NOMO-1 (cell line): Measurements from ENCODE around the gene PPP1R9A.

Experiments used
- DNase-seq, 2 experiments: peaks; one replicate each; lab custom pipeline; 2025; ENCODE audit not compliant: unreplicated experiment in 2 of 2; lab: John Stamatoyannopoulos, UW

The PPP1R9A gene

GRCh38 chr7:95026421-95027072, 119.2 kb downstream of the PPP1R9A start:
- DNase-seq: no peak

GRCh38 chr7:95027234-95027872, 120.0 kb downstream of the PPP1R9A start:
- DNase-seq: no peak

- DNase-seq: no peak
Observed at GRCh38 chr7:95028683-95029082, 121.3 kb downstream of the PPP1R9A start.

- DNase-seq: no peak
Observed at GRCh38 chr7:95035295-95035694, 127.9 kb downstream of the PPP1R9A start.

DNA sequence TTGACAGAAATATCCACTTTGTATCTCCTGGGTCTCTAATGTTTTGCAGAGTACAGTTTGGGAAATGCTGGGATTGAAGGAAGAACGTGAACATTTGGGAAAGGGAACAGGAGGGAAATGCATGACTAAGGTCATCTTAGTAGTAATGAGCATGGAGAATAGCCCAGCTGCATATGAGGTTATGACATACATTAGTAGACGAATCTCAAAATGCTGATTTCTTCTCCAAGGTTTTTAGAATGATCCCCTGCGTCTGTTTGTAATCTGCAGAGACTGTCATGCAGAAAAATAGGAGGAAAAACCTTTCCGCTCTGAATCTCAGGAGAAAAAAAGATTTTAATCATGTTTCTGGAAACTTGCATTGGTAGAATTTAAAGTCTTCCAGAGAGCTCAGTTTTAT, 133.6 kb downstream of the PPP1R9A start:
- DNase-seq: no peak

DNA sequence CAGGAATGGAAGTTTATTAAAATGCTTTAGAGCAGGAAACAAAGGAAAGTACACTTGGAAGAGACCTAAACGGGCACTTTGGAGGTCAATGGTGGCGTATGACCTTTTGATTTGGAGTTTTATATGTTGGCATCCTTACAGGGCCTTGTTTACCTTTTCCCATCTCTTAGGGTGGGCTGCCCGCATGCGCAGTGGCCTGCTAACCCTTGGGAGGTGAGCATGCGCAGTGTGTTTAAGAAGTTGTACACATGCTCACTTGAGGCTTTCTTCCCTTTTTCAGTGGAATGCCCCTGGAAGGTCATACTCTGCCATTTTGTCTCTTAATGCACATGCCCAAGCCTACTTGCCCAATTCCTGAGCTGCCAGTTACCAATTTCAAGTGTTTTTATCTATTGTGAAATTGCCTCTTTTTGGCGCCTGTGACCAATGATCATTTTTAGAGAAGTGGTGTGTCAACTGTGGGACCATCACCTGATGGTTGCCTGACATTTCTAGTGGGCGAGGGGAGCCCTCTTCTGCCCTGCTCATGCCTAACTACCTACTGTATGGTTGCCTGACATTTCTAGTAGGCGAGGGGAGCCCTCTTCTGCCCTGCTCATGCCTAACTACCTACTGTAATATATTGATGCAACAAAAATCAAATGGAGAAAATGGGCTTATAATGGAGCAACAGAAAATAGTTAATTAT, 138.0 kb downstream of the PPP1R9A start:
- peak in 1 of 2 experiments; percentile 9 for DNase-seq

DNA sequence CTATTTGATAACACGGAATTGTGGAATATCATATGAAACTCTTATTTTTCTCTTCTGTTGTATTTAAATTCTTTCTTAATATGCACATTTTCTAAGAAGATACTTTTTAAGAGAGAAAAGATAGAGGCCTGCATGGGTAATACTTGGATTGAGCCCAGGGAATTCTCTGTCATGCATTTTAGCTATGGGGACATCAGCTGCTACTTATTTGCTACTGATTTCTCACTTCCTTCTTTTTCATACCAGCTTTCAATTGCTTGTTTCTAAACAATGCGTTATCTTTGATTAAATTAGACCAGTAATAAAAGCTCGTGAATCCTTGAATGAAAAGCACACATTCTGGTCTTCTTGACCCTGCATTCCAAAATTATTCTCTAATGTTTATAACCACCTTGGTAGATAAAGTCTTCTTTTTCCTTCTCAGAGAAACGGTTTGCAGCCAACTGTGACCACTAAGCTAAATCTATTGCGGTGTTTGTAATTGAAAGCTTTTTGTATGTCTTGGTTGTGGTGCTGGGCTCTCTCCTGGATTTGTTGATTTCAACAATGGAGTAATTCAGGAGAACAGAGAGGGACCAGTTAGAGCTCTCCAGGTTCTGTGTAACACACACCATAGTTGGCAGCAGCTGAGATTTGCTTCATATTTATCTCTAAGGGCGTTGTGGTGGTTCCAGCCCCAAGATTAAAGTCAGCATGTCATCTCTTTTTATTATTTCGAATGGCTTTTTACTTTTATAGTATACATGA, 139.3 kb downstream of the PPP1R9A start:
- DNase-seq: no peak

DNA sequence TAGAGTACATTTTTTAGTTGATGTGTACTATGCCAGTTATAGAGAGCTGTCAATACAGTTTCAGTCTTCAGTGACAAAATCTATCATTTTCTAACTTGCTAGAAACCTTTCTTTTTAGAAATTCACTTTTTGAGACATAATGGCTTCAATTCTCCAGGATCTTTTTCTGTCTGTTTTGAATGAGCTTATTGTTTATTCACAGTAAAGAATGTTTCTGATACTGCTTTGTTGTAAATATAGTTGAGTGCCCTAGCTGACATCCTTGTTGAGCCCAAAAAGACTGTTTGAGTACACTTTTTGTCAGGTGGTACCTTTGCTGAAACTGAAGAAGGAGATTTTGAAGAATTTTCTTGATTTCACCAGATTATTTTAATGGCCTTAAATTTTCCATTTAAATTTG, 139.9 kb downstream of the PPP1R9A start:
- DNase-seq: no peak

DNA sequence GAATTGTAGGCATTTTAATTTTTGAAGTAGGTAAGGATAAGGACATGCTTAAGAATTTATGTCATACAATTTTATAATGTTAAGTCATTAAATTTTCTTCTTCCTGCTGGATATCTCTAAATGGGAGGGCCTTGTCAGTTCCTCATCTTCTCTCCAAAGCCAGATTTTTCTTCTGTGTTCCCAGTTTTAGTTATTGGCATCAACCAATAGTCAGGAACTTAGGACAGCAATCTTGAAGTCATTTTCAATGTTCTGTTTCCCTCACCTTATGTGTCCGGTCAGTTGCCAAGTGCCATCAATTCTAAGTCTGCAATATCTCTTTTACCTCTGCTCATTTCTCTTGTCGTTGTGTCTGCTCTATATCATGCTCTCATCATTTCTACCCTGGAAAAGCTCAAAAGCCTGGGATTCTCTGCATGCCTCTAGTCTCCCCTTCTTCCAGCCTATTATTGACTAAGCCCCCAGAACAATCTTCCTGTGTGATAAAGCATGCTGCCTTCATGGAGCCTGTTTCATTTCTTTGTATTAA, 145.2 kb downstream of the PPP1R9A start:
- no peak for DNase-seq

DNA sequence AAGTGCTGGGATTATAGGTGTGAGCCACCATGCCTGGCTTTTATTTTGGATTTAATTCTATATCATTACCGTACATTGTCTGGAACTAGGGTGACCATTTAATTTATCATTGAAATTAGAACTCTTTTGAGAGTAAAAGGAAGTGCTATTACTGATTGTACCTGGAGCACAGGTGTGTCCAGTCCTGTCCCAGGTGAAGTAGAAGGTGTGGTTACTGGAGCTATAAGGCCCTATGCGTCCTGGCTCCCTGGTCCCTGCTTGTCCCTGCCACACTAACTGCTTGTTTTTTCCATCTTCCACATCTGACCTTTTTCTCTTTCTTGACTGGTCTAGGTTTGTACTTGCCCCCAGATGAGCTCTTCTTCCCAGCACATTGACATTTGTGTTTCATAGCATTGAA, 147.0 kb downstream of the PPP1R9A start:
- DNase-seq: no peak

DNA sequence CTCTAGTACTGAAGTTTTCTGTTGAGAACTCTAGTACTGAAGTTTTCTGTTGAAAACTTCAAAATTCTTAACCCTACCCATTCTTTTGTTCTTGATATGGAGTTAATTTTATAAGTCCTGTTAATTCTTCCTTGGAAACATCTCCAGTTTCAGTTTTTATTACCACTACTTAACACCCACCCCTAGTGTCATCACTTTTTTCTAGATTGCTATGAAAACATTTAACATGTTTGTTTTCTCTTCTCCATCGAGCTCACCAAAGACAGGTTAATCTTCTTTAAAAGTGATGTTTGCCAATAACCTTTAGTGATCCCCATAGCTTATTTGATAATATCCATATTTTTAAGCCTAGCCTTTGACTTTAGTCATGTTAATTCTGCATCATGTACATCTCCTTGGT, 147.9 kb downstream of the PPP1R9A start:
- DNase-seq: no peak

GRCh38 chr7:95056107-95056739, 148.8 kb downstream of the PPP1R9A start:
- DNase-seq: no peak

GRCh38 chr7:95056901-95057300, 149.5 kb downstream of the PPP1R9A start:
- DNase-seq: no peak

DNA sequence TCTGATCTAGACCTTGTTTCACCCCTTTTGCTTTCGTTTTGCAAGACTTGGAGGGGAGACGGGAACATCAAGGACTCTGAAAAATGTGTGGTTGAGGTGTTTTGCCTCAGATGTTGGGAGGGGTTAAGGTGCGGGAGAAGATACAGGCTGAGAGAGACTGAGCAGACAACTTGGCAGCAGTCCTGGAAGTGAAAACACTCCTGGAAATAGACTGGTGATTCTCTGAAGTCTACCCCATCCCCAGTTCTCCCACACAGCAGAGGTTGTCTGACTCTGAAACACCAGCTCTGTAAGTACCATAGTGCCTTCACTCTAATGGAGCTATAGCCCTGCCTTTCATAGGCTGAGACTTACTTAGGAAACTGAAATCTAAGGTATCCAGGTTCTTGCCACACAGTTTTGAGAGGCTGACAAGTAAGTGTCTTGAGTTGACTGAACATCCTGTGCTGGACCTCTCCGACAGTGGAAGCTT, 152.5 kb downstream of the PPP1R9A start:
- no peak for DNase-seq

DNA sequence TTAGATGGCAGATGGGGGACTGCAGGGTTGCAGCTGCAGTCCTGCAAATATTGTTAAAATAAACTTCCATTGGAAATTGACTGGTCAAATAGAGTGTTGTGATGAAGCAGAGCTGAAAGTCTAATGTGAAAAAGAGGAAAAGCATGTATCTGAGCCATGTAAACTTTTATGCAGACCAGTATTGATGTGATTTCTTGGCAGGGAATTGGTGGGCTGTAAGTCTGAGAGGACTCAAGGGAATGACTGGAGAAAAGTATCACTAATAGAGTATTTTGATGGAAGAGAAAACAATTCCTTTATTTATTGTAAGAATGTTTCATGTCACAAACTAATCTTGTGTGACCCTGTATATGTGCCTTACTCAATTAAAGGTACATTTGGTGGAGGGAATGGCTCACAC, 155.5 kb downstream of the PPP1R9A start:
- no peak for DNase-seq

- no peak for DNase-seq
Observed at GRCh38 chr7:95066737-95067530, 159.5 kb downstream of the PPP1R9A start.

GRCh38 chr7:95088536-95089215, 181.3 kb downstream of the PPP1R9A start:
- no peak for DNase-seq

GRCh38 chr7:95089414-95090315, 182.3 kb downstream of the PPP1R9A start:
- DNase-seq: no peak
